H1 (cell line): ENCODE results near the gene FMN2. TPM values are rescaled to one million over a fixed set of nuclear protein-coding genes. Genes with fewer than 3 reads are reported as not detected.

ENCODE experiments used
- CTCF ChIA-PET: fragments of 300-600 bp; sonication (Branson Sonifier 250); formaldehyde crosslinking; loops from one replicate; lab custom pipeline; 2021; ENCODE audit not compliant: partially characterized antibody; lab: Charles Lee
- POLR2A ChIA-PET: fragments of 300-600 bp; sonication (Branson Sonifier 250); formaldehyde crosslinking; loops from one replicate; lab custom pipeline; 2021; ENCODE audit warnings: inconsistent platforms; ENCODE audit not compliant: partially characterized antibody; lab: Charles Lee
- DNase-seq, 2 experiments: peaks; one replicate each; pipeline versions ENCODE4 v3.0.0 to v3.0.0-alpha.2; 2010 to 2022; ENCODE audit warnings: low spot score in 2 of 2, low read depth in 1 of 2, mixed read lengths in 1 of 2
- FAIRE-seq: peaks from 2 replicates; lab custom pipeline; 2011; peaks lifted over from hg19 to GRCh38; lab: Jason Lieb, UNC
- H2AFZ ChIP-seq: 2 replicates; pipeline ENCODE4 v1.8.1; 2012; ENCODE audit warnings: low read length, inconsistent platforms
- H2AK5ac ChIP-seq: 2 replicates; pipeline ENCODE4 v1.6.1; 2013; ENCODE audit warnings: low read depth, low read length
- H2BK120ac ChIP-seq: replicated peaks from 2 replicates; pipeline ENCODE3; 2013; ENCODE audit warnings: low read depth, low read length, inconsistent platforms
- H2BK12ac ChIP-seq: 2 replicates; pipeline ENCODE4 v1.6.1; 2013; ENCODE audit warnings: low read depth, low read length
- H2BK15ac ChIP-seq: 2 replicates; pipeline ENCODE4 v1.6.1; 2013; ENCODE audit warnings: low read length
- H2BK20ac ChIP-seq: 2 replicates; pipeline ENCODE4 v1.6.1; 2013; ENCODE audit warnings: low read length
- H2BK5ac ChIP-seq: 2 replicates; pipeline ENCODE4 v1.6.1; 2013; ENCODE audit warnings: low read depth, low read length
- H3K14ac ChIP-seq: 2 replicates; pipeline ENCODE4 v1.6.1; 2013; ENCODE audit warnings: inconsistent platforms; ENCODE audit not compliant: insufficient read length
- H3K18ac ChIP-seq: 2 replicates; pipeline ENCODE4 v1.6.1; 2013; ENCODE audit warnings: low read length; ENCODE audit errors: extremely low read depth
- H3K23ac ChIP-seq: 2 replicates; pipeline ENCODE4 v1.6.1; 2013; ENCODE audit warnings: inconsistent platforms; ENCODE audit not compliant: insufficient read length
- H3K23me2 ChIP-seq: 2 replicates; pipeline ENCODE4 v1.6.1; 2013; ENCODE audit warnings: low read depth, low read length
- H3K27ac ChIP-seq: 2 replicates; pipeline ENCODE4 v1.6.1; 2011; ENCODE audit warnings: low read depth, low read length, inconsistent platforms
- H3K27me3 ChIP-seq, 4 experiments: replicated peaks in 1 of 4; 1 replicate in 1 of 4; 2 replicates in 3 of 4; pipeline versions ENCODE4 v1.6.1 to v1.8.1; 2011 to 2013; ENCODE audit warnings: low read length in 3 of 4, mild to moderate bottlenecking in 3 of 4, inconsistent platforms in 2 of 4, mixed read lengths in 2 of 4, moderate library complexity in 1 of 4; ENCODE audit not compliant: control insufficient read depth in 3 of 4, insufficient read depth in 3 of 4; ENCODE audit errors: extremely low read depth in 1 of 4
- H3K36me3 ChIP-seq, 4 experiments: 2 replicates each; pipeline versions ENCODE4 v1.6.1 to v1.8.1; 2011 to 2013; ENCODE audit warnings: mild to moderate bottlenecking in 4 of 4, low read length in 3 of 4, moderate library complexity in 2 of 4, control low read depth in 1 of 4, inconsistent platforms in 1 of 4; ENCODE audit not compliant: insufficient read depth in 4 of 4, control insufficient read depth in 2 of 4
- H3K4ac ChIP-seq: replicated peaks from 2 replicates; pipeline ENCODE3; 2013; ENCODE audit warnings: low read length, low read depth, mixed read lengths, inconsistent platforms; ENCODE audit not compliant: insufficient read length
- H3K4me1 ChIP-seq, 4 experiments: replicated peaks in 1 of 4; 1 replicate in 1 of 4; 2 replicates in 3 of 4; pipeline versions ENCODE4 v1.6.1 to v1.8.1; 2011 to 2013; ENCODE audit warnings: low read length in 3 of 4, inconsistent platforms in 2 of 4, mixed read lengths in 1 of 4; ENCODE audit not compliant: insufficient read depth in 4 of 4, control insufficient read depth in 3 of 4
- H3K4me2 ChIP-seq, 2 experiments: 2 replicates each; pipeline versions ENCODE4 v1.6.1 to v1.8.1; 2011 to 2013; ENCODE audit warnings: low read depth in 2 of 2, low read length in 2 of 2, control low read depth in 1 of 2, inconsistent platforms in 1 of 2, mild to moderate bottlenecking in 1 of 2; ENCODE audit not compliant: insufficient read depth in 1 of 2
- H3K4me3 ChIP-seq, 4 experiments: fragments of 200-600, 300-600 bp in 1 of 4; sonication (generic), shearing (Covaris generic), sonication (Bioruptor Twin) in 1 of 4; 2 replicates each; pipeline versions ENCODE4 v1.5.1 to v1.8.1; 2011 to 2016; ENCODE audit warnings: low read length in 4 of 4, low read depth in 3 of 4, control low read depth in 2 of 4, inconsistent platforms in 2 of 4, mild to moderate bottlenecking in 2 of 4, mixed read lengths in 1 of 4, moderate library complexity in 1 of 4; ENCODE audit not compliant: insufficient read depth in 2 of 4; ENCODE audit errors: extremely low read depth in 1 of 4
- H3K56ac ChIP-seq: replicated peaks from 2 replicates; pipeline ENCODE3; 2013; ENCODE audit warnings: low read depth, mild to moderate bottlenecking, mixed read lengths, low read length, inconsistent platforms; ENCODE audit not compliant: insufficient read length
- H3K79me1 ChIP-seq: 2 replicates; pipeline ENCODE4 v1.6.1; 2013; ENCODE audit warnings: low read depth, low read length, control low read depth
- H3K79me2 ChIP-seq, 2 experiments: 2 replicates each; pipeline versions ENCODE4 v1.6.1 to v1.8.1; 2012 to 2013; ENCODE audit warnings: low read length in 2 of 2, mild to moderate bottlenecking in 2 of 2, inconsistent platforms in 1 of 2; ENCODE audit not compliant: insufficient read depth in 2 of 2, control insufficient read depth in 1 of 2
- H3K9ac ChIP-seq, 4 experiments: replicated peaks in 1 of 4; 1 replicate in 1 of 4; 2 replicates in 3 of 4; pipeline versions ENCODE4 v1.6.1 to v1.8.1; 2011 to 2013; ENCODE audit warnings: low read depth in 3 of 4, low read length in 3 of 4, control low read depth in 2 of 4, mild to moderate bottlenecking in 2 of 4, moderate library complexity in 2 of 4, inconsistent platforms in 1 of 4; ENCODE audit errors: extremely low read depth in 1 of 4
- H3K9me3 ChIP-seq, 2 experiments: 2 replicates each; pipeline versions ENCODE4 v1.6.1 to v1.8.1; 2012 to 2013; ENCODE audit warnings: mild to moderate bottlenecking in 2 of 2, moderate library complexity in 2 of 2, control low read depth in 1 of 2, inconsistent platforms in 1 of 2, low read depth in 1 of 2, low read length in 1 of 2, mixed read lengths in 1 of 2; ENCODE audit not compliant: insufficient read depth in 2 of 2
- H4K20me1 ChIP-seq, 2 experiments: replicated peaks in 1 of 2; 2 replicates each; pipeline versions ENCODE3 to v1.8.1; 2011 to 2013; ENCODE audit warnings: inconsistent platforms in 2 of 2, low read length in 2 of 2, mild to moderate bottlenecking in 1 of 2; ENCODE audit not compliant: insufficient read depth in 2 of 2, control insufficient read depth in 1 of 2
- H4K5ac ChIP-seq: 2 replicates; pipeline ENCODE4 v1.6.1; 2013; ENCODE audit warnings: low read length, low read depth, mixed read lengths, inconsistent platforms; ENCODE audit not compliant: insufficient read length
- H4K8ac ChIP-seq: 2 replicates; pipeline ENCODE4 v1.8.0; 2013; ENCODE audit warnings: mild to moderate bottlenecking, moderate library complexity, low read length, inconsistent platforms; ENCODE audit not compliant: insufficient read depth; ENCODE audit errors: extremely low read depth
- H4K91ac ChIP-seq: replicated peaks from 2 replicates; pipeline ENCODE3; 2013; ENCODE audit warnings: low read length, mixed read lengths, inconsistent platforms; ENCODE audit not compliant: insufficient read length
- CTCF ChIP-seq, 3 experiments: IDR thresholded peaks; 1 replicate in 2 of 3; 2 replicates in 1 of 3; pipeline versions ENCODE4 v1.5.1 to v1.6.1; 2011; ENCODE audit warnings: low read length in 3 of 3, mild to moderate bottlenecking in 3 of 3, inconsistent platforms in 2 of 3, low read depth in 1 of 3, moderate library complexity in 1 of 3; ENCODE audit not compliant: insufficient read depth in 1 of 3; ENCODE audit errors: control extremely low read depth in 1 of 3
- RAD21 ChIP-seq, 2 experiments: IDR thresholded peaks in 1 of 2; conservative IDR thresholded peaks in 1 of 2; 2 replicates each; pipeline ENCODE4 v1.6.1; 2011; ENCODE audit warnings: low read depth in 2 of 2, low read length in 2 of 2, improper control_type of control experiment in 1 of 2, inconsistent platforms in 1 of 2, mild to moderate bottlenecking in 1 of 2, moderate library complexity in 1 of 2
- TEAD4 ChIP-seq: IDR thresholded peaks from 2 replicates; pipeline ENCODE4 v1.6.1; 2012; ENCODE audit warnings: low read depth, low read length, inconsistent platforms, mixed read lengths
- WGBS, 2 experiments: shearing (Covaris generic) in 1 of 2; methylation state at CpG; one replicate each; pipeline versions ENCODE4 v1.1.6 to v1.1.7; 2013 to 2015; ENCODE audit warnings: low lambda C conversion rate in 2 of 2, mixed read lengths in 2 of 2, inconsistent platforms in 1 of 2, low coverage in 1 of 2, missing lambda C conversion rate in 1 of 2; ENCODE audit not compliant: insufficient replicate concordance in 2 of 2, insufficient coverage in 1 of 2, insufficient read length in 1 of 2; ENCODE audit errors: extremely low coverage in 1 of 2, missing lambda C conversion rate in 1 of 2; 5-methylcytosine and 5-hydroxymethylcytosine counted together
- polyA plus RNA-seq, 7 experiments: library from polyadenylated mRNA; depleted of rRNA in 3 of 7; stranded (reverse) in 5 of 7; unstranded in 2 of 7; fragments of >200 nt in 5 of 7; fragments of 200-250 nt in 2 of 7; gene quantifications; 1 replicate in 5 of 7; 2 replicates in 1 of 7; 4 replicates in 1 of 7; pipeline versions ENCODE4 v1.2.1 to v1.2.3, GENCODE V29; 2011 to 2013; ENCODE audit warnings: missing spikeins in 2 of 7, mixed read lengths in 2 of 7
- total RNA-seq: library from RNA; stranded (reverse); fragmentation: NEBNext Ultra II Directional; extraction: Animal tissue kit (Norgen Biotek cat#: 25700); gene quantifications from 2 replicates; pipeline ENCODE4 v1.2.1, GENCODE V29; 2021

Gene FMN2
- total and polyA plus RNA-seq, 2 of the 8 experiments (the other 6 are each of a cell fraction or from before 2014, with no cell fraction given), result 0.83 to 2.0 TPM

- no peaks in the 10 kb centered on the region; the same call in 1 of the 2 replicates for H3K23me2 ChIP-seq
- no peak for FAIRE-seq
- H3K4me3 ChIP-seq, result no peak overlapping the region
- H3K9me3 ChIP-seq, result no peaks in the 10 kb centered on the region
- no peak overlapping the region for H2AFZ ChIP-seq
- no peak overlapping the region for H4K91ac ChIP-seq
- no peak for DNase-seq
- no peak overlapping the region for H4K5ac ChIP-seq
- no peak overlapping the region for H3K27ac ChIP-seq
- no peak overlapping the region for H3K14ac ChIP-seq
- peaks cover 0 to 4% (median under 1%) of the 10 kb centered on the region in 4 experiments; a peak in 2 of 7 replicates for H3K4me1 ChIP-seq
- H3K18ac ChIP-seq, result no peak overlapping the region
- no peak overlapping the region for H2BK12ac ChIP-seq
- H2BK120ac ChIP-seq, result no peak overlapping the region
- H4K20me1 ChIP-seq, result no peaks in the 10 kb centered on the region
- H3K4me2 ChIP-seq, result no peak overlapping the region
- H3K79me2 ChIP-seq, result no peaks in the 10 kb centered on the region
- H3K79me1 ChIP-seq, result no peaks in the 10 kb centered on the region
- H3K27me3 ChIP-seq, result peaks cover 0 to 10% (median 8%) of the 10 kb centered on the region in 4 experiments; a peak in 4 of 7 replicates
- H3K36me3 ChIP-seq, result no peaks in the 10 kb centered on the region
- H4K8ac ChIP-seq, result no peak overlapping the region
- no peak overlapping the region for H2BK20ac ChIP-seq
- H3K23ac ChIP-seq, result no peak overlapping the region
- H3K56ac ChIP-seq, result no peak overlapping the region
- no peak overlapping the region for H2BK5ac ChIP-seq
- H2BK15ac ChIP-seq, result no peak overlapping the region
- ChIA-PET POLR2A (no interaction called here), CTCF (interaction anchor here (0.6 to 3.0 kb wide), 11 partner anchors 12 to 296 kb away, joined by 3 to 16 read pairs (median 3); no protein-coding TSS in a partner anchor)
- no peak overlapping the region for H3K9ac ChIP-seq
- no peak overlapping the region for H2AK5ac ChIP-seq
- TF ChIP-seq TEAD4 (no peak), RAD21 (IDR thresholded peaks at IDR 0.05 in 1 of 2, conservative IDR thresholded peaks at IDR 0.05 in 1 of 2; ENCODE audit: low read depth in 2 of 2, low read length in 2 of 2) (peak; percentile 10 to 38; a peak in 3 of 4 replicates), CTCF (IDR thresholded peaks at IDR 0.05; ENCODE audit: control extremely low read depth in 1 of 3, insufficient read depth in 1 of 3, low read depth in 1 of 3, low read length in 3 of 3) (peak in 1 of 3 experiments; percentile 8; a peak in 1 of 4 replicates)
- no peak overlapping the region for H3K4ac ChIP-seq
- 94% methylated on average over 3 of the region's 3 CpGs; no CpG with 5 or more reads in 1 of the 2 experiments for WGBS, 2 experiments
These were observed 395.8 kb downstream of the FMN2 start for GRCh38 chr1:240487493-240487892.
